Measurements from ENCODE around the gene MIR17HG.

MIR17HG gene

GRCh38 chr13:91369441-91369831, 21.9 kb downstream of the MIR17HG start:
- DNase-seq, result no peak

- no peak for DNase-seq
Measured at GRCh38 chr13:91370501-91370900, 23.0 kb downstream of the MIR17HG start.

GRCh38 chr13:91372911-91373310, 25.4 kb downstream of the MIR17HG start:
- no peak for DNase-seq

- DNase-seq, result no peak
Measured at GRCh38 chr13:91375116-91375729, 27.7 kb downstream of the MIR17HG start.

DNA sequence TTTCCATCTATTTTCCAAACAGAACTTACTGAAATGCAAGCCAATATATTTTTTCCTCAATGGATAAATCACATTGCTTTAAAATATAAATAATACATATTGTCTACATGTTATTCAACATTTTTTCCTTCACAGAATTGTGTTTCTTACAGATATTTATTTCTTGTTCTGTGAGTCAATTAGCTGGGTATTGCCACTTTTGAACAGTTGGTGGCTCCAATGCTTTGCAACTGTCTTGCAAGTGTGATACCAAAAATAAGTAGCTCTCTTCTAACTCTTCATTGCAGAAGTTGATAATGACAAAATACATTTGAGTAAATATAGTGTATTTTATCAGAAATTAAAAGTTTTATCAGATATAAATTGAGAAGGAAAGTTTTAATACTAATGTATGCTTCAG, 33.9 kb downstream of the MIR17HG start:
- no peak for DNase-seq

DNA sequence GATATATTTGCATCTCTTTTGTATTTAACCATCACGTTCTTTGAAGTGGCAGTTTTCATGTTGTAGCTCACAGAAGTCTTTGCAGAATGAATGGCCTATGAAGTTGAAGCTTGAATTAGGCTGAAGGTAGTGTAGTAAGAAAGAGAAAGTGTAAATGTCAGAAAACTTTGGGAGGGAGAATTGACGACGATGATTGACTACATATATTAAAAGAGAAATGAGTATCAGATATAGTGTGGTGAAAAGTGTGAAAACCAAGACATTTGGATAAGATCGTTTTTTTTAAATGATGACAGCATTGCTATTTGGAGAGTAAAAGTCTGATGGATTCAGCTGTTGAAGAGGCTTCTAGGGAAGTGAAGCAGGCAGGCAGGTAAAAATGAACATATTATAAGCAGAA, 36.3 kb downstream of the MIR17HG start:
- DNase-seq, result no peak

DNA sequence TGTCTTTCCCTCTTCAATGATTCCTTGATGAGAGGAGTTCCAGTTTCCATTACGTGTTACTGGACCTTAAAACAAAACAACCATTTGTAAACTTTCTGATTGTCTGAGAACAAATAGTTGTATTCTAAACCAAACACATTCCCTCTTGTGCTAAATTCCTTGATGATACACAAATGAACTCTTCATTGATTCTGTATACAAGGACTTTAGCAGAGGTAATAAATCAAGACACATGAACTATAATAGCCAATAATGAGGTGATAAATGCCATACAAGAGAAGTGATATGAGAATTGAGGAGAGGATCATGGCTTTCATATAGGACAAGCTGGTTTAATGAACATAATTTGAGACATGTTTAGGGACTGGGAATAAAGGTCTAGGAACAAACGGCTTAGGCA, 37.4 kb downstream of the MIR17HG start:
- DNase-seq, result no peak

- no peak for DNase-seq
Measured at GRCh38 chr13:91389186-91389585, 41.7 kb downstream of the MIR17HG start.

- DNase-seq, result no peak
Measured at GRCh38 chr13:91397595-91397994, 50.1 kb downstream of the MIR17HG start.

DNA sequence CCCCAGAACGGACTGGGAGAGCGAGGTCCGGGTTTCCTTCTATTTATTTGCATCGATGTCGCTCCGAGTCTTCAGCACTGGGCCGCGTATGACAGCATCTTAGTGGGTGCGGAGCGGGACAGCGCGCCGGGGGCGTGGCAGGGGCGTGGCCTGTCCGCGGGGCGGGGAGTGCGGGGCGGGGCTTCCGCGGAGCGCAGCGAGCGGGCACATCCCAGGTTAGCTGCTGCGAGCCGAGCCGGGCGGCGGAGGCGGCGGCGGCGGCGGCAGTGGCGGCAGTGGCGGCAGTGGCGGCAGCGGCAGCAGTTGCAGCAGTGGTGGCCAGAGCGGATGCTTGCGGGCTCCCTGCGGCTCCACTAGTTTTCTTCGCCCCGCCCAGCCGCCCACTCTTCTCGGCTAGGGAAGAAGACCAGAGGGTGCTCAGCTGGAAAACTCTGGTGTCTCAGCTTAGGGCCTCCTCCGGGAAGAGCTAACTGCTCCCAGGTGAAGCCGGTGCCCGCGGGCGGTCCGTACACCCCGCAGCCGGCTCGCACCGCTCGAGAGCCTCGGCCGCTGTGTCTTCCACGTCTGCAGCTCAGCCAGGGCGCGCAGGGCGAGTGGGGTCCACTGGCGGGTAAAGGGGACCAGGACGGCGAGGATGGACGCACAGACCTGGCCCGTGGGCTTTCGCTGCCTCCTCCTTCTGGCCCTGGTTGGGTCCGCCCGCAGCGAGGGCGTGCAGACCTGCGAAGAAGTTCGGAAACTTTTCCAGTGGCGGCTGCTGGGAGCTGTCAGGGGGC, 51.1 kb downstream of the MIR17HG start, which contains the start of gene GPC5:
Gene GPC5, plus strand, starts transcription at position 209 of the 776 bp plus-strand sequence.
- DNase-seq, result peak; percentile 94

- DNase-seq, result peak; percentile 57
Measured at GRCh38 chr13:91399189-91400062, 51.9 kb downstream of the MIR17HG start.

DNA sequence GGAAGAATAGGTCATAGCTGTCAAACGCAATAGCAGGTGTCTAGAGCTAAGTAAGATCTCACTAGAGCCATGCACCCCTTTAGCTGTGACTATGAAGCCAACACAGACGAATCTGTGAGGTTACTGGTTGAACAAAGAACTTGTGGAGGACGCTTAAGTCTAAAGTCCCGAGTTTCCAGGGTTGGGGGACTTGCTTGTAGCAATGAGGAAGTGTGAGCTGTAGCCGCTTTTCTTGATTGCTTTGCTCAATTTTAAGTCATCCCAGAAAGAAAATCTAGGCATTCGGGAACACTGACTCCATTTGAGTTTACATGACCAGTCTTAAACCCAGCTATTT, 52.5 kb downstream of the MIR17HG start:
- no peak for DNase-seq

- no peak for DNase-seq
Measured at GRCh38 chr13:91400671-91401070, 53.2 kb downstream of the MIR17HG start.

DNA sequence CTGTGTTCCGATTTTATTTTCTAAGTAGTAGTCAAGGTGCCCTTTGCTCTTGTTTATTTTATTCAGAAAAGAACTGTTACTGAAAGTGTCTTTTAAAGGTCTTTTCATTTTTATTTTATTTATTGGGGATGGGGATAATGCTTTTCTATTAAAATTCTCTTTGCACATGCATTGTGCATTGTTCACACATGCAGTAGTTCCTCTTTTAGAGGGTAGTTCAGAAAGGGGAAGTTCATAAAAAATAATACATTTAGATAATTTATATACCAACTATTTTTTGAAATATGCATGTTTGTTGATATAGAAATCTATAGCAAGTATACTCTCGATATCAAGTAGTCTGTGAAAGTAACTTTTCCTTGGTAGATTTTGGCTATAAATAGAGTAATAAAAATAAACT, 54.4 kb downstream of the MIR17HG start:
- DNase-seq, result no peak

Data from activated CD8-positive, alpha-beta memory T cell treated with anti-CD3 and anti-CD28 coated beads, Interleukin-2, amount 50 U/mL, for 48 hours (primary cell).